DMS53 (cell line): Measurements from ENCODE around the gene NGB.

ENCODE experiments used
- DNase-seq: peaks from one replicate; lab custom pipeline; 2025; lab: John Stamatoyannopoulos, UW

NGB gene

GRCh38 chr14:77264466-77265186 is 6.4 kb downstream of the NGB start:
- DNase-seq, result no peak

- no peak for DNase-seq
These were observed 10.4 kb downstream of the NGB start for GRCh38 chr14:77260631-77261030.

- DNase-seq, result no peak
These were observed 10.8 kb downstream of the NGB start for GRCh38 chr14:77260199-77260598.

- DNase-seq, result no peak
These were observed 11.8 kb downstream of the NGB start for GRCh38 chr14:77259025-77259715.

- no peak for DNase-seq
These were observed 12.4 kb downstream of the NGB start for GRCh38 chr14:77258566-77258965.

- no peak for DNase-seq
These were observed 13.3 kb downstream of the NGB start for GRCh38 chr14:77257700-77258099.

- no peak for DNase-seq
These were observed 14.3 kb downstream of the NGB start for GRCh38 chr14:77256694-77257093.

- no peak for DNase-seq
These were observed 17.4 kb downstream of the NGB start for GRCh38 chr14:77253333-77254190.

- DNase-seq, result no peak
These were observed 19.1 kb downstream of the NGB start for GRCh38 chr14:77251870-77252269.

GRCh38 chr14:77250927-77251326 is 20.1 kb downstream of the NGB start:
- no peak for DNase-seq

- DNase-seq, result no peak
These were observed 21.7 kb downstream of the NGB start for GRCh38 chr14:77249286-77249685.

- no peak for DNase-seq
These were observed 22.3 kb downstream of the NGB start for GRCh38 chr14:77248666-77249065.

GRCh38 chr14:77246784-77247183 is 24.2 kb downstream of the NGB start:
- no peak for DNase-seq

GRCh38 chr14:77245820-77246219 is 25.2 kb downstream of the NGB start:
- DNase-seq, result peak; percentile 21

GRCh38 chr14:77243853-77244252 is 27.2 kb downstream of the NGB start:
- no peak for DNase-seq

- DNase-seq, result no peak
These were observed 28.3 kb downstream of the NGB start for GRCh38 chr14:77242752-77243151.

GRCh38 chr14:77241955-77242354 is 29.1 kb downstream of the NGB start:
- no peak for DNase-seq

GRCh38 chr14:77240336-77240915 is 30.6 kb downstream of the NGB start:
- no peak for DNase-seq

- no peak for DNase-seq
These were observed 31.6 kb downstream of the NGB start for GRCh38 chr14:77239412-77239811.

GRCh38 chr14:77238996-77239395 is 32.0 kb downstream of the NGB start:
- no peak for DNase-seq

- DNase-seq, result no peak
These were observed 32.6 kb downstream of the NGB start for GRCh38 chr14:77238356-77238755.

- no peak for DNase-seq
These were observed 34.2 kb downstream of the NGB start for GRCh38 chr14:77236814-77237213.
